ENCODE data around the gene RNF17.
"Not testable (repeated sequence)": the region's sequence is repeated elsewhere in the genome, so short reads cannot be mapped to it uniquely, and the experiment has no call there.

The RNF17 gene

DNA sequence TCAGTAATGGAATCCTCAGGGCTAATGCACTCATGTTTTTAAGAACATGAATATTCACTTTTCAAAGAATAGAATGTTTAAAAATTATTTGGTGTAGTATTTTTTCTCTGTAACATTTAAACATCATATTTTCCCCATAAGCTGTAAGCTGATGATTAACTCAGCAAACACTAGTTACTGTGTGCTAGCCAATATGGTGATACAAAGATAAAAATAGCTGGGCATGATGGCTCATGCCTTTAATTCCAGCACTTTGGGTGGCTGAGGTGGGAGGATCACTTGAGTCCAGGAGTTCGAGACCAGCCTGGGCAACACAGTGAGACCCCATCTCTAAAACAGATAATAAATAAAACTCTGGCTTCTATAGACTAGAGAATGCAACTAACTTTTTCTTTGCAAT lies 13.2 kb downstream of the RNF17 start:
- Histone ChIP-seq H3K4me3 (ENCODE audit: low read depth, low read length) (no peak overlapping the region), H3K36me3 (replicated peaks) (no peaks in the 10 kb centered on the region), H3K27ac (no peak overlapping the region), H3K27me3 (replicated peaks) (no peaks in the 10 kb centered on the region)
- in situ Hi-C loops (cut with HindIII; ENCODE audit: low pct_ligation_motif_present, low sequenced_read_pairs), result no loop called here
- DNase-seq, result no peak
- TF ChIP-seq, protein P1, sequence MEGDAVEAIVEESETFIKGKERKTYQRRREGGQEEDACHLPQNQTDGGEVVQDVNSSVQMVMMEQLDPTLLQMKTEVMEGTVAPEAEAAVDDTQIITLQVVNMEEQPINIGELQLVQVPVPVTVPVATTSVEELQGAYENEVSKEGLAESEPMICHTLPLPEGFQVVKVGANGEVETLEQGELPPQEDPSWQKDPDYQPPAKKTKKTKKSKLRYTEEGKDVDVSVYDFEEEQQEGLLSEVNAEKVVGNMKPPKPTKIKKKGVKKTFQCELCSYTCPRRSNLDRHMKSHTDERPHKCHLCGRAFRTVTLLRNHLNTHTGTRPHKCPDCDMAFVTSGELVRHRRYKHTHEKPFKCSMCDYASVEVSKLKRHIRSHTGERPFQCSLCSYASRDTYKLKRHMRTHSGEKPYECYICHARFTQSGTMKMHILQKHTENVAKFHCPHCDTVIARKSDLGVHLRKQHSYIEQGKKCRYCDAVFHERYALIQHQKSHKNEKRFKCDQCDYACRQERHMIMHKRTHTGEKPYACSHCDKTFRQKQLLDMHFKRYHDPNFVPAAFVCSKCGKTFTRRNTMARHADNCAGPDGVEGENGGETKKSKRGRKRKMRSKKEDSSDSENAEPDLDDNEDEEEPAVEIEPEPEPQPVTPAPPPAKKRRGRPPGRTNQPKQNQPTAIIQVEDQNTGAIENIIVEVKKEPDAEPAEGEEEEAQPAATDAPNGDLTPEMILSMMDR (IDR thresholded peaks at IDR 0.05; ENCODE audit: low read depth, low read length, missing control alignments), result no peak

DNA sequence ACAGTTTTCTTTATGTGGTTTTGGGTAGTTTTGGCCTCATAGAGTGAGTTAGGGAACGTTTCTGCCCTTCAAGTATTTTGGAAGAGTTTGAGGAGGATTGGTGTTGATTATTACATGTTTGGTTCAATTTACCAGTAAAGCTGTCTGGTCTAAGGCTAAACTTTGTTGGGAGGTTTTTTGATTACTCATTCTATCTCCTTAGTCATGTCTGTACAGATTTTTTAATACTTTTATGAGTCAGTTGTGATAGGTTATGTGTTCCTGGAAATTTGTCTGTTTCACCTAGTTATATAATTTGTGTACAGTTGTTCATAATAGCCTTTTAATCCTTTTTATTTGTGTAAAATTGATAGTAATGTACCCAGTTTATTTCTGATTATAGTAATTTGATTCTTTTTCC lies 20.4 kb downstream of the RNF17 start:
- in situ Hi-C loops (cut with HindIII; ENCODE audit: low pct_ligation_motif_present, low sequenced_read_pairs), result no loop called here
- no peak overlapping the region for H3K4me3 ChIP-seq (ENCODE audit: low read depth, low read length)
- H3K27me3 ChIP-seq (replicated peaks), result no peaks in the 10 kb centered on the region
- H3K36me3 ChIP-seq (replicated peaks), result no peaks in the 10 kb centered on the region
- TF ChIP-seq, protein P1 (IDR thresholded peaks at IDR 0.05; ENCODE audit: low read depth, low read length, missing control alignments), result no peak
- H3K27ac ChIP-seq, result no peak overlapping the region
- no peak for DNase-seq

DNA sequence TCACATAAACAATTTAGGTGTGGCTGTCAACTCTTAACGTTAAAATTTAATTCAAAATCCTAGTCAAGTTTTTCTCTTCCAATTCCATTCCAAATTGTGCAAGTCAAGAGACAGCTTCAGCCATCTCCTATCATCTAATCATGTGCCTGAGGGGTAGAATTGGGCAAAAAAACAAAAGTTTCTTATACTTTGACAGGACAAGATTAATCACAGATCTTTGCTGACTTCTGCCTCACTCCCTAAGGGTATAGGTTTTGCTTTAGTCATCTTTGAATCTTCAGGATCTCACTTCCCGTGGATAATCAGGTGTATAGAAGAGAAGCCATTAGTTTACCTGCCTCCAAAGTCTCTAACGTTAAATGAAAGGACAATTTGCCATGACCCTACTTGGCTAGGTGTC lies 24.6 kb downstream of the RNF17 start:
- TF ChIP-seq, protein P1 (IDR thresholded peaks at IDR 0.05; ENCODE audit: low read depth, low read length, missing control alignments), result no peak
- Histone ChIP-seq H3K4me3 (ENCODE audit: low read depth, low read length) (no peak overlapping the region), H3K36me3 (replicated peaks) (no peaks in the 10 kb centered on the region), H3K27me3 (replicated peaks) (no peaks in the 10 kb centered on the region), H3K27ac (no peak overlapping the region)
- in situ Hi-C loops (cut with HindIII; ENCODE audit: low pct_ligation_motif_present, low sequenced_read_pairs), result no loop called here
- no peak for DNase-seq

DNA sequence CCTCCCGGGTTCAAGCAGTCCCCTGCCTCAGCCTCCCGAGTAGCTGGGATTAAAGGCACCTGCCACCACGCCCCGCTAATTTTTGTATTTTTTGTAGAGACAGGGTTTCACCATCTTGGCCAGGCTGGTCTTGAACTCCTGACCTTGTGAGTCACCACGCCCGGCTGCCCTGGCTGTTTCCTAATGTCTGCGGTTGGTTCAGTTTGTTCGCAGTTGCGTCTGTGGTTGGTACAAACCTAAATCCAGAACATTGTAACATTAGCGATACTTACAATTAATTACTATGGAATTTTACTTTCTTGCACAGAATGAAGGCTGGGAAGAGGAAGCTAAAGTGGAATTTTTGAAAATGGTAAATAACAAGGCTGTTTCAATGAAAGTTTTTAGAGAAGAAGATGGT lies 38.1 kb downstream of the RNF17 start:
- Histone ChIP-seq H3K27me3 (replicated peaks) (no peaks in the 10 kb centered on the region), H3K4me3 (ENCODE audit: low read depth, low read length) (no peak overlapping the region), H3K27ac (no peak overlapping the region), H3K36me3 (replicated peaks) (no peaks in the 10 kb centered on the region)
- in situ Hi-C loops (cut with HindIII; ENCODE audit: low pct_ligation_motif_present, low sequenced_read_pairs), result no loop called here
- TF ChIP-seq, protein P1 (IDR thresholded peaks at IDR 0.05; ENCODE audit: low read depth, low read length, missing control alignments), result no peak
- DNase-seq, result no peak

DNA sequence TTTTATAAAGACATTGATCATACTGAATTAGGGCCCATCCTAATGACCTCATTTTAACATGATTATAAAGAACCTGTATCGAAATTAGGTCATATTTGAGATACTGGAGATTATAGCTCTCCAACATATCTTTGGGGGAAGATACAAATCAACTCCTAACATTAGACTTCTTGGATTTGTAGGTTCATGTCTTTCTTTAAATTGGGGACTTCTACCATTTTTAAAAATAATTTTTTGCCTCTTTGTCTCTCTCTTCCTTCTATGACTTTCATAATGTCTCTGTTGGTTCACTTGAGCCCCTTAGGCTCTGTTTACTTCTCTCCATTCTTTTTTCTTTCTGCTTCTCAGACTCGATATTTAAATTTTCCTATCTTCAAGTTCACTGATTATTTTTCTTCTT lies 57.2 kb downstream of the RNF17 start:
- H3K4me3 ChIP-seq (ENCODE audit: low read depth, low read length), result no peak overlapping the region
- H3K27ac ChIP-seq, result no peak overlapping the region
- H3K27me3 ChIP-seq (replicated peaks), result no peaks in the 10 kb centered on the region
- in situ Hi-C loops (cut with HindIII; ENCODE audit: low pct_ligation_motif_present, low sequenced_read_pairs), result no loop called here
- H3K36me3 ChIP-seq (replicated peaks), result no peaks in the 10 kb centered on the region
- DNase-seq, result no peak
- TF ChIP-seq, protein P1 (IDR thresholded peaks at IDR 0.05; ENCODE audit: low read depth, low read length, missing control alignments), result no peak

DNA sequence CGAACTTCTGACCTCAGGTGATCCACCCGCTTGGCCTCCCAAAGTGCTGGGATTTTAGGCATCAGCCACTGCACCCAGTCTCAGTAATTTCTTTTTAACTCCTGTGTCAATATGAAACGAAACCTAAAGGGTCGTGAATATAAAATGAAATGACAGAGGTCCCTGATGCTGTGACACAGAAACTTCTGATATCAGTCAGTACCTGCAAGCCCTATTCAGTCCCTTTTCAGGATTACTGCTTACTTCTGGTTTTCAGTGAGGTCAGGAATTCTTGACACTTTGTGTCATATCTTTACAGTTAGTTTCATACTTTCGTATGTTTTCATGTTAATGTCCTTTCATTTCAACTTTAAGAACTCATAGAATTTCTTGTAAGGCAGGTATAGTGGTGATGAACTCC lies 58.7 kb downstream of the RNF17 start:
- no peak for DNase-seq
- Histone ChIP-seq H3K27ac (no peak overlapping the region), H3K36me3 (replicated peaks) (no peaks in the 10 kb centered on the region), H3K27me3 (replicated peaks) (no peaks in the 10 kb centered on the region), H3K4me3 (ENCODE audit: low read depth, low read length) (no peak overlapping the region)
- in situ Hi-C loops (cut with HindIII; ENCODE audit: low pct_ligation_motif_present, low sequenced_read_pairs), result no loop called here
- TF ChIP-seq, protein P1 (IDR thresholded peaks at IDR 0.05; ENCODE audit: low read depth, low read length, missing control alignments), result no peak

DNA sequence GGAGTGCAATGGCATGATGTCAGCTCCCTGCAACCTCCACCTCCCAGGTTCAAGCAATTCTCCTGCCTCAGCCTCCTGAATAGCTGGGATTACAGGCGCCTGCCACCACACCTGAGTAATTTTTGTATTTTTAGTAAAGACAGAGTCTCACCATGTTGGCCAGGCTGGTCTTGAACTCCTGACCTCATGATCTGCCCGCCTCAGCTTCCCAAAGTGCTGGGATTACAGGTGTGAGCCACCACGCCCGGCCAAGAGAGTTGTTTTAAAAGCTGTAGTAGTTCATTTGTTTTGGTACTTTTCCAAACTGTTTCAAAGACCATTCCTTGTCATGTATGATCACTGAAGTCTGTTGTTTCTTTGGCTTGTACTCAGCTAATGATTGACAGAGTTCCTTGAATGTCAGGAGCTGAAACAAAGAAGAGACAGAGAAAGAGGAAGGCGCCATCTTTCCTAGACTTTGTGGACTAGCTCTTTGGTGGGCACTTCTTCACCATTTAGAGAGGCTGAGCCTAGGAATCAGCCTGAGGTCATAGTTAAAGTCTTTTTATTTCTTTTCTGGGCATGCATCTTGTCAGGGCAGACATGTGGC lies 59.2 kb downstream of the RNF17 start:
- H3K27me3 ChIP-seq (replicated peaks); DNase-seq; H3K4me3 ChIP-seq (ENCODE audit: low read depth, low read length); H3K27ac ChIP-seq; in situ Hi-C loops (cut with HindIII; ENCODE audit: low pct_ligation_motif_present, low sequenced_read_pairs); H3K36me3 ChIP-seq (replicated peaks): not testable (repeated sequence)

All from brain microvascular endothelial cell (primary cell).